ENCODE data around the gene TBX21.

Gene TBX21

DNA sequence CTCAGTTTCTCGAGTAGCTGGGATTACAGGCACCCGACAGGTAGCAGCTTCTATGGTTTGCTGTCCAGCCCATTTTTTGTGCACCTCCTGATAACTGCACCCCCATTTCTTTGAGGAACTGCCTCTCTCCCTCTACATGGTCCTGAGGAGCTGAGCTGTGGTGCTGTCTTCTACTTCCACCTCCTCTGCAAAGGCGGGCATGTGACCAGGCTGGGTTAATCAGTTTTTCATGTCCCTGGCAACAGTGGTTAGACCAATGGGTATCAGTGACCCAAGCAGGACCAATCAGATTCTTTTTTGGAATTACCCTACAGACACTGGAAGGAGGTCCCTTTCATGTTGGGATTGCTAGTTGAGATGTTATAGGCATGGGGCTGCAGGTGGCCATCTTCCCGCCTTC is 41.3 kb downstream of the TBX21 start:
- DNase-seq (ENCODE audit: insufficient read length, low spot score) (no peak), FAIRE-seq (no peak)
- no peak for TF ChIP-seq POLR2A (IDR thresholded peaks at IDR 0.05; ENCODE audit: low read depth, low read length)

- DNase-seq (ENCODE audit: insufficient read length, low spot score), result no peak
- TF ChIP-seq POLR2A (IDR thresholded peaks at IDR 0.05; ENCODE audit: low read depth, low read length), result no peak
- FAIRE-seq, result no peak
Measured at GRCh38 chr17:47774987-47775580, 42.0 kb downstream of the TBX21 start.

GRCh38 chr17:47776330-47777197 is 43.5 kb downstream of the TBX21 start:
- TF ChIP-seq POLR2A (IDR thresholded peaks at IDR 0.05; ENCODE audit: low read depth, low read length), result no peak
- peak; percentile 70 for DNase-seq (ENCODE audit: insufficient read length, low spot score)
- FAIRE-seq, result peak; percentile 30

DNA sequence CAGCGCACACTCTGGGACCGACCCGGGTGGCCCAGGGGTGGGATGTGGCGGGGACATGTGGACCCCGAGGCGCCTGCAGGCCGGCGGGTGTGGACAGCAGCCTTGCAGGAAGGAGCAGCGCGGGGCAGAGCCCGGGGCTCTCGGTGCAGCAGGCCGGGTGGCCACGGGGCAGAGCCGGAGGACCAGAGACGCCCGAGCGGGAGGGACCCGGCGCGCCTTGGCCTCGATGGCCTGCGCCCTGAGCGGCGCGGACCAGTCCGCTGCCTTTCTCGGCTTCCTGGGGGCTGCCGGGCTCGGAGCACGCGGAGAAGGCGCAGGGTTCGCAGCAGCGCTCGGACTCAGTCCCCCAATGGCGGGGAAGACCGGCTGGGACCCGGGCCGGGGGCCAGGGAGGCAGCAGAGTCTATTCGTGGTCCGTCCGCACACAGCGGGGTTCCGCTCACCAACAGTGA is 45.2 kb downstream of the TBX21 start:
- TF ChIP-seq POLR2A (IDR thresholded peaks at IDR 0.05; ENCODE audit: low read depth, low read length), result no peak
- DNase-seq (ENCODE audit: insufficient read length, low spot score) (no peak), FAIRE-seq (no peak)

DNA sequence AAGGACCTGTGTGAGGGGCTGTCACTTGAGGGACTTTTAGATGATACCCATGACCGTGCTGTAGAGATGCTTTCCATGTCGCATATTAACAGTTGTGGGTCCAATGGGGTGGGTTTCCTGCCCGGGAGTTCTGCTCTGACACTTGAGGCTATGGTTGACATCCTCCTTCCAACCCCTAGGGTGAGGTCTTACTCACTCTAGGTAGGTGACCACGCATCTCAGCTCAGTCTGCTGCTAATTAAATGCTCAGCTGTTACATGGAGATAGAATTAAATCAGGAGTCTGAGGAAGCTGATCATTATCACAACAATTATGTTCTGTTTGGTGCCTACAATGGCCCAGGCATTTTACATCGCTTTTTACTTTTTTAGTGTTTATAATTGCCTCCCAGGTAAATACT is 48.4 kb downstream of the TBX21 start:
- no peak for TF ChIP-seq POLR2A (IDR thresholded peaks at IDR 0.05; ENCODE audit: low read depth, low read length)
- no peak for FAIRE-seq

GRCh38 chr17:47785538-47786123 is 52.6 kb downstream of the TBX21 start:
- FAIRE-seq, result no peak
- DNase-seq (ENCODE audit: insufficient read length, low spot score), result no peak
- TF ChIP-seq POLR2A (IDR thresholded peaks at IDR 0.05; ENCODE audit: low read depth, low read length), result no peak

More for the DNA sequence above, 48.4 kb downstream of the TBX21 start:
- DNase-seq (ENCODE audit: insufficient read length, low spot score), result no peak

DNA sequence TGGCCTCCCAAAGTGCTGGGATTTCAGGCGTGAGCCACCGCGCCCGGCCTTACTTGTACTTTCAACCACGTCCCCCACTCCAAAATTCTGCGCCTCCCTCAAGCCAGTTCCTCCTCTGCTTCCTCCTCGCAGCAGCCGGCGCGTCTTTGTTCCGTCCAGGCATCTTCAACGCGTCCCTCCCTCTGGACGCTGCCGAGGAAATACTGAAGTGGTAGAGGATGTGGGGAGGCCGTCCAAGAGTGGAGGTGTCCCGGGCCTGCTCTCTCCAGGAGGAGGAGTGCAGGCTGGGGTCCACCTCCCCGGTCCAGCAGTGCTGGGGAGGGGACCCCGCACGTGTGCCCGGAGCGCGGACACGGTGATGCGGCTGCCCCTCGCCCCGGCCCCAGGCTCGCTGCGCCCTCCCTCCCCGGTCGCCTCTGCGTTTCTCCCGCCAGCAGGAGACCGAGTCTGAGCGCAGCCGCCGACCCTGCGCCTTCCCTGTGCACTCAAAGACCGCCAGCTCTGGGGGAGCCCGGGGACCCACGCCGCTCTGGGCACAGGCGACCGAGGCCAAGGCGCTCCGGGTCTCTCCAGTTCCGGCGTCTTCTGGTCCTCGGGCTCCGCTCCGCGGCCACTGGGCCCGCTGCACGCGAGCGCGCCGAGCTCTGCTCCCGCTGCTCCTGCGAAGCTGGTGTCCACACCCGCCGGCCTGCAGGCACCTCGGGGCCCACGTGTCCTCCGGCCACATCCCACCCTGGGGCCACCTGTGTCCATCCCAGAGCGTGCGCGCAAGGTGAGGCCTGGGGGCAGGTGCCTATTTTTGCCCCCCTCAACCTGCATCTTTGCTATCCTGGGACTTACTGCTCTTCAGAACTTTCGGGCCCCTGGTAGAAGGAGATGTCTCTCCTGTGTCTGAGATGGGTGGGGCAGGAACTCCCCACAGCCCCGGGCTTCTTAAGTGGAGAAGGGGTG is 56.9 kb downstream of the TBX21 start:
- no peak for TF ChIP-seq POLR2A (IDR thresholded peaks at IDR 0.05; ENCODE audit: low read depth, low read length)
- no peak for FAIRE-seq
- DNase-seq (ENCODE audit: insufficient read length, low spot score), result no peak

GRCh38 chr17:47791025-47791424 is 58.0 kb downstream of the TBX21 start:
- no peak for TF ChIP-seq POLR2A (IDR thresholded peaks at IDR 0.05; ENCODE audit: low read depth, low read length)
- no peak for FAIRE-seq
- DNase-seq (ENCODE audit: insufficient read length, low spot score), result no peak

DNA sequence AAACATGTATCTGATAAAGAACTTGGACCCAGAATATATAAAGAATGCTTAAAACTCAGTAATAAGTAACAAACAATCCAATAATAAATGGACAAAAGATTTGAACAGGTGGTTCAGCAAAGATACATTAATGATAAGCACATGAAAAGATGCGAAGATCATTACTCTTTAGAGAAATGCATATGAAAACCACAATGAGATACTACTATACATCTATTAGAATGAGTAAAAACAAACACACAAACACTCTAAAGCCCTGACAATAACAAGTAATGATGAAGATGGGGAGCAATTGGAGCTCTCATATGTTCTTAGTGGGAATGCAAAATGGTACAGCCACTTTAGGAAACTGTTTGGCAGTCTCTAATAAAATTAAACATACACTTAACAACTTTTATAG is 59.4 kb downstream of the TBX21 start:
- DNase-seq (ENCODE audit: insufficient read length, low spot score), result no peak
- FAIRE-seq, result no peak
- no peak for TF ChIP-seq POLR2A (IDR thresholded peaks at IDR 0.05; ENCODE audit: low read depth, low read length)

DNA sequence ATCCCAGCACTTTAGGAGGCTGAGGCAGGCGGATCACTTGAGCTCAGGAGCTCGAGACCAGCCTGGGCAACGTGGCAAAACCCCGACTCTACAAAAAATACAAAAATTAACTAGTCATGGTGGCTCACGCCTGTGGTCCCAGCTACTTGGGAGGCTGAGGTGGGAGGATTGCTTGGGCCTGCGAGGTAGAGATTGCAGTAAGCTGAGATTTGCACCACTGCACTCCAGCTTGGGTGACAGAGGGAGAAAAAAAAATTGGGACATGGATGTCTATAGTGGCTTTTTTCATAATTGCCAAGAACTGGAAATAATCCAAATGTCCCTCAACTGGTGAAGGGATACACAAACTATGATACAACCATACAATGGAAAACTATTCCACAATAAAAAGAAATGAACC is 59.9 kb downstream of the TBX21 start:
- no peak for FAIRE-seq

More for the DNA sequence above, 59.9 kb downstream of the TBX21 start:
- TF ChIP-seq POLR2A (IDR thresholded peaks at IDR 0.05; ENCODE audit: low read depth, low read length), result no peak
- no peak for DNase-seq (ENCODE audit: insufficient read length, low spot score)

Measured in H54 (cell line).